COLO668 (cell line): Measurements from ENCODE around the gene LMOD2.

Experiments used
- DNase-seq: peaks from one replicate; lab custom pipeline; 2025; ENCODE audit not compliant: unreplicated experiment; lab: John Stamatoyannopoulos, UW

LMOD2 gene

GRCh38 chr7:123669485-123669884, 13.8 kb downstream of the LMOD2 start:
- DNase-seq, result no peak

GRCh38 chr7:123673137-123673732, 17.6 kb downstream of the LMOD2 start:
- no peak for DNase-seq

GRCh38 chr7:123673752-123674398, 18.2 kb downstream of the LMOD2 start:
- no peak for DNase-seq

- no peak for DNase-seq
Observed at GRCh38 chr7:123674399-123675180, 18.9 kb downstream of the LMOD2 start.

- no peak for DNase-seq
Observed at GRCh38 chr7:123675181-123675473, 19.5 kb downstream of the LMOD2 start.

- DNase-seq, result no peak
Observed at GRCh38 chr7:123677061-123677715, 21.5 kb downstream of the LMOD2 start.

GRCh38 chr7:123679614-123680013, 23.9 kb downstream of the LMOD2 start:
- no peak for DNase-seq

- DNase-seq, result no peak
Observed at GRCh38 chr7:123680580-123680979, 24.9 kb downstream of the LMOD2 start.

GRCh38 chr7:123681561-123681960, 25.9 kb downstream of the LMOD2 start:
- DNase-seq, result no peak

- DNase-seq, result no peak
Observed at GRCh38 chr7:123682690-123683089, 27.0 kb downstream of the LMOD2 start.

GRCh38 chr7:123687161-123687560, 31.5 kb downstream of the LMOD2 start:
- DNase-seq, result no peak

GRCh38 chr7:123687727-123688126, 32.1 kb downstream of the LMOD2 start:
- DNase-seq, result no peak

GRCh38 chr7:123689250-123689649, 33.6 kb downstream of the LMOD2 start:
- DNase-seq, result no peak

GRCh38 chr7:123690550-123690949, 34.9 kb downstream of the LMOD2 start:
- DNase-seq, result no peak

GRCh38 chr7:123692471-123692877, 36.8 kb downstream of the LMOD2 start:
- DNase-seq, result no peak

GRCh38 chr7:123695944-123696677, 40.4 kb downstream of the LMOD2 start:
- DNase-seq, result no peak

- no peak for DNase-seq
Observed at GRCh38 chr7:123705211-123705901, 49.7 kb downstream of the LMOD2 start.

- DNase-seq, result no peak
Observed at GRCh38 chr7:123709525-123709924, 53.9 kb downstream of the LMOD2 start.

GRCh38 chr7:123710683-123711082, 55.0 kb downstream of the LMOD2 start:
- DNase-seq, result no peak

- no peak for DNase-seq
Observed at GRCh38 chr7:123711832-123712293, 56.2 kb downstream of the LMOD2 start.

- DNase-seq, result no peak
Observed at GRCh38 chr7:123712619-123713018, 57.0 kb downstream of the LMOD2 start.
